HepG2 (cell line): ENCODE data around the gene SLC45A3. TPM values are rescaled to one million over a fixed set of nuclear protein-coding genes. Genes with fewer than 3 reads are reported as not detected.

Experiments
- ATAC-seq: fragments of 200-7000 bp; cut with Tn5 transposase; 3 replicates; pipeline ENCODE4 v1.9.1; 2020; ENCODE audit warnings: mild to moderate bottlenecking, moderate library complexity
- BruUV-seq: library from RNA; stranded (reverse); fragments of 400-500 nt; replicated peaks from 2 replicates; lab custom pipeline; 2021; lab: Mats Ljungman, UMichigan
- CTCF ChIA-PET: fragments of 300-600 bp; formaldehyde crosslinking; extraction: SDS; loops from one replicate; lab custom pipeline; 2021; ENCODE audit warnings: low total read pairs, inconsistent platforms, low intra/inter-chr PET ratio; lab: Yijun Ruan, JAX
- POLR2A ChIA-PET: fragments of 350-600 bp; sonication (Branson Sonifier 250); formaldehyde crosslinking; loops from one replicate; lab custom pipeline; 2020; ENCODE audit warnings: antibody characterized with exemption, inconsistent platforms; lab: Yijun Ruan, JAX
- DNase-seq: peaks from one replicate; pipeline ENCODE4 v3.0.0-alpha.2; 2015; ENCODE audit warnings: low spot score
- FAIRE-seq: peaks from 3 replicates; lab custom pipeline; 2011; peaks lifted over from hg19 to GRCh38; lab: Jason Lieb, UNC
- H2AFZ ChIP-seq: one replicate; pipeline ENCODE4 v1.6.1; 2011; ENCODE audit warnings: low read length, inconsistent platforms
- H3K27ac ChIP-seq: fragments of 300-600 bp; 3 replicates; pipeline ENCODE4 v1.8.0; 2011; ENCODE audit warnings: mixed run types, mild to moderate bottlenecking, mixed read lengths, low read length, inconsistent platforms; ENCODE audit not compliant: insufficient read depth; ENCODE audit errors: extremely low read length
- H3K27me3 ChIP-seq, 2 experiments: fragments of 200-600 bp in 1 of 2; 2 replicates in 1 of 2; 3 replicates in 1 of 2; pipeline versions ENCODE4 v1.6.0 to v1.8.0; 2011; ENCODE audit warnings: low read length in 2 of 2, mild to moderate bottlenecking in 2 of 2, moderate library complexity in 2 of 2, inconsistent platforms in 1 of 2; ENCODE audit not compliant: insufficient read depth in 2 of 2, control insufficient read depth in 1 of 2
- H3K36me3 ChIP-seq, 2 experiments: fragments of 200-600 bp in 1 of 2; replicated peaks in 1 of 2; 2 replicates in 1 of 2; 3 replicates in 1 of 2; pipeline versions ENCODE4 v1.5.1 to v1.8.0; 2011; ENCODE audit warnings: low read length in 2 of 2, inconsistent platforms in 1 of 2; ENCODE audit not compliant: insufficient read depth in 2 of 2, control insufficient read depth in 1 of 2
- H3K4me1 ChIP-seq: 2 replicates; pipeline ENCODE4 v1.5.1; 2012; ENCODE audit warnings: low read length, inconsistent platforms; ENCODE audit not compliant: insufficient read depth
- H3K4me2 ChIP-seq: 2 replicates; pipeline ENCODE4 v1.6.0; 2011; ENCODE audit warnings: low read depth, low read length, inconsistent platforms
- H3K4me3 ChIP-seq, 3 experiments: fragments of 200-600 bp in 1 of 3; sonication (generic), shearing (Covaris generic) in 1 of 3; replicated peaks in 1 of 3; 2 replicates each; pipeline ENCODE4 v1.5.1; 2011 to 2016; ENCODE audit warnings: low read length in 3 of 3, inconsistent platforms in 2 of 3, low read depth in 2 of 3, mild to moderate bottlenecking in 2 of 3, control low read depth in 1 of 3, mixed read lengths in 1 of 3; ENCODE audit not compliant: insufficient read depth in 1 of 3
- H3K79me2 ChIP-seq: one replicate; pipeline ENCODE4 v1.6.1; 2011; ENCODE audit warnings: low read length, inconsistent platforms; ENCODE audit not compliant: insufficient read depth
- H3K9ac ChIP-seq: 2 replicates; pipeline ENCODE4 v1.6.0; 2011; ENCODE audit warnings: mild to moderate bottlenecking, low read depth, low read length, inconsistent platforms; ENCODE audit not compliant: insufficient read depth
- H3K9me3 ChIP-seq: 2 replicates; pipeline ENCODE4 v1.5.1; 2012; ENCODE audit warnings: mild to moderate bottlenecking, low read length
- H4K20me1 ChIP-seq: 2 replicates; pipeline ENCODE4 v1.6.0; 2011; ENCODE audit warnings: inconsistent platforms, mild to moderate bottlenecking, low read length, moderate library complexity; ENCODE audit not compliant: insufficient read depth
- ARID5B ChIP-seq: IDR thresholded peaks from 2 replicates; pipeline ENCODE4 v1.4.0; 2020; ENCODE audit warnings: mild to moderate bottlenecking, missing genetic modification reagents
- GFI1 ChIP-seq: sonication (generic); formaldehyde crosslinking; IDR thresholded peaks from 2 replicates; pipeline ENCODE4 v1.5.0; 2020; ENCODE audit warnings: missing genetic modification reagents, mild to moderate bottlenecking, borderline replicate concordance
- SNAI1 ChIP-seq: sonication (generic); formaldehyde crosslinking; IDR thresholded peaks from 2 replicates; pipeline ENCODE4 v1.5.0; 2020; ENCODE audit warnings: mild to moderate bottlenecking, missing genetic modification reagents, borderline replicate concordance
- SP4 ChIP-seq: sonication (generic); formaldehyde crosslinking; IDR thresholded peaks from 2 replicates; pipeline ENCODE4 v1.8.1; 2023; ENCODE audit warnings: mild to moderate bottlenecking, missing genetic modification reagents
- ZFP91 ChIP-seq: sonication (generic); formaldehyde crosslinking; IDR thresholded peaks from 2 replicates; pipeline ENCODE4 v1.9.0; 2022; ENCODE audit warnings: missing genetic modification reagents, mild to moderate bottlenecking, borderline replicate concordance
- ZNF629 ChIP-seq: sonication (generic); formaldehyde crosslinking; conservative IDR thresholded peaks from 2 replicates; pipeline ENCODE4 v1.5.0; 2020; ENCODE audit warnings: missing genetic modification reagents
- WGBS: methylation state at CpG from one replicate; pipeline ENCODE4 v1.1.6; 2017; ENCODE audit warnings: low lambda C conversion rate; 5-methylcytosine and 5-hydroxymethylcytosine counted together
- in situ Hi-C: cut with HindIII; loops from 2 replicates; pipeline ENCODE4 v1.10.0; 2017; ENCODE audit warnings: low pct_unique_long_range_greater_than_20kb; ENCODE audit not compliant: extremely low pct_ligation_motif_present
- intact Hi-C: fragments of 100-400 bp; cut with micrococcal nuclease; formaldehyde crosslinking; loops from one replicate; pipeline ENCODE4 v1.10.0; 2022; ENCODE audit not compliant: unreplicated experiment
- polyA plus RNA-seq, 8 experiments: library from polyadenylated mRNA; depleted of rRNA in 3 of 8; stranded (reverse) in 7 of 8; unstranded in 1 of 8; fragments of >200 nt; fragmentation: Illumina TruSeq in 4 of 8; extraction: Trizol in 4 of 8; gene quantifications; 2 replicates each; pipeline versions ENCODE4 v1.2.1 to v1.2.3, GENCODE V29; 2011 to 2016; ENCODE audit warnings: low read depth in 4 of 8, missing spikeins in 1 of 8, mixed read lengths in 1 of 8; ENCODE audit not compliant: insufficient read depth in 1 of 8
- total RNA-seq, 5 experiments: library from RNA; depleted of rRNA; stranded (reverse); fragments of >200 nt; fragmentation: Illumina TruSeq; extraction: Trizol; gene quantifications; 2 replicates each; pipeline ENCODE4 v1.2.3, GENCODE V29; 2016; ENCODE audit warnings: low read depth in 1 of 5

Gene SLC45A3
- total and polyA plus RNA-seq, 2 of the 13 experiments (the other 11 are each of a cell fraction or from before 2014, with no cell fraction given) = 3.4 to 4.1 TPM

- TF ChIP-seq ARID5B (peak; percentile 53), SNAI1 (CRISPR knock-in tag) (no peak), ZFP91 (CRISPR knock-in tag) (peak; percentile 38; the same call in 1 of the 2 replicates), GFI1 (CRISPR knock-in tag) (no peak)
Measured at GRCh38 chr1:205664399-205665017, 15.8 kb downstream of the SLC45A3 start (continued).

DNA sequence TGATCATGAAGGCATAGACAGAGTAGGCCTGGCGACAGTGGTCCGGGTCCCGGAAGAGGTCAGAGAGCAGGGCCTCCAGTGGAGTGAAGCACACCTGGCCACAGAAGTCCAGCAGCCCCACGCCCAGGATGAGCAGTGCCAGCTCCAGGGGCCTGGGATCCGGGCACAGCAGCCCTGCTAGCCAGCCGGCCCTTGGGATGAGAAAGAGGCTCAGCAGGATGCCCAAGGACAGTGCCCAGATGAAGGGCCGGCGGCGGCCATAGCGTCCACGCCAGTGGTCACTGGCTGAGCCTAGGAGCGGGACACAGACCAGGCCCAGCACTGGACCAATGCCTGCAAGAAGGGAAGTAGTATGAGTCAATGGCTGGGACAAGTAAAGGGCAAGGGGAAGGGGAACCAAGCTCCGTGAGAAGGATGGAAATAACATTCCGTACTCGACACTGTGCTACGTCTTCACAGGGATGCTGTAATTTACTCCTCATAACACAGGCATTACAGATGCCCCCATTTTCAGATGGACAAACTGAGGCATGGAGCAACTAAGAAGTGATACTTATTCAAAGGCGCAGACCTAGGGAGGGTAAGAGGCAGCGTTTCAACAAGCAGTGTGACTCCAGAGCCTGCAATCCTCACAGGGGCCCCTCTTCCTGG is 16.9 kb downstream of the SLC45A3 start:
- Histone ChIP-seq H2AFZ (no peak overlapping the region), H4K20me1 (no peaks in the 10 kb centered on the region), H3K27ac (no peak overlapping the region), H3K4me1 (peaks cover 49% of the 10 kb centered on the region), H3K9me3 (no peaks in the 10 kb centered on the region), H3K79me2 (no peaks in the 10 kb centered on the region), H3K4me2 (no peak overlapping the region), H3K27me3 (no peaks in the 10 kb centered on the region), H3K4me3 (no peak overlapping the region), H3K9ac (no peak overlapping the region), H3K36me3 (peaks cover 0 to 1% of the 10 kb centered on the region in 2 experiments; a peak in 1 of 5 replicates)
- WGBS = 96% methylated on average over 14 of the region's 18 CpGs
- FAIRE-seq = no peak
- POLR2A ChIA-PET = no interaction called here
- intact Hi-C loops (no loop called here), in situ Hi-C loops (no loop called here)
- no peak for ATAC-seq
- no peak for DNase-seq
- no TSS peak for BruUV-seq
- TF ChIP-seq SP4 (CRISPR knock-in tag) (no peak), ZNF629 (peak; percentile 70)
- TF ChIP-seq, all 625 proteins: peak for 1
- CTCF ChIA-PET = no interaction called here
